Upper lobe of left lung (tissue), 6 donors: ENCODE data around the gene ATP2A3. TPM values are rescaled to one million over a fixed set of nuclear protein-coding genes. Genes with fewer than 3 reads are reported as not detected.

Experiments used
- ATAC-seq, 2 donors: fragments of 200-7000 bp; cut with Tn5 transposase; one replicate each; pipeline ENCODE4 v1.9.1; 2022; ENCODE audit warnings: mild to moderate bottlenecking in 2 of 2, moderate library complexity in 2 of 2; ENCODE audit not compliant: low FRiP score in 2 of 2
- DNase-seq, 2 donors: peaks; one replicate each; pipeline ENCODE4 v3.0.0-alpha.2; 2019 to 2020
- H3K27ac ChIP-seq, 4 donors: fragments of 200-600 bp; sonication (generic); one replicate each; pipeline ENCODE4 v1.5.1; 2016 to 2019
- H3K27me3 ChIP-seq, 4 donors: fragments of 200-600 bp; sonication (generic); one replicate each; pipeline ENCODE4 v1.5.1; 2017 to 2019
- H3K36me3 ChIP-seq, 4 donors: fragments of 200-600 bp; sonication (generic); one replicate each; pipeline ENCODE4 v1.5.1; 2016 to 2019
- H3K4me1 ChIP-seq, 4 donors: fragments of 200-600 bp; sonication (generic); one replicate each; pipeline ENCODE4 v1.5.1; 2018 to 2019
- H3K4me3 ChIP-seq, 4 donors: fragments of 200-600 bp; sonication (generic); one replicate each; pipeline ENCODE4 v1.5.1; 2017 to 2019; ENCODE audit warnings: mild to moderate bottlenecking in 2 of 4, moderate library complexity in 1 of 4
- H3K9me3 ChIP-seq, 4 donors: fragments of 200-600 bp; sonication (generic); one replicate each; pipeline ENCODE4 v1.5.1; 2018 to 2019
- CTCF ChIP-seq, 6 experiments: fragments of 450-650 bp in 4 of 6; fragments of 200-600 bp in 2 of 6; sonication (generic) in 2 of 6; IDR thresholded peaks; one replicate each; pipeline ENCODE4 v1.5.1; 2016 to 2019; ENCODE audit warnings: antibody characterized with exemption in 6 of 6
- EP300 ChIP-seq, 4 donors: sonication (generic); formaldehyde crosslinking; IDR thresholded peaks; one replicate each; pipeline ENCODE4 v1.5.1; 2017; ENCODE audit warnings: antibody characterized with exemption in 4 of 4, control low read depth in 2 of 4
- POLR2A ChIP-seq, 4 donors: fragments of 450-650 bp; IDR thresholded peaks; one replicate each; pipeline ENCODE4 v1.5.1; 2016 to 2017; ENCODE audit warnings: antibody characterized with exemption in 4 of 4, mild to moderate bottlenecking in 2 of 4
- POLR2AphosphoS5 ChIP-seq, 2 donors: sonication (generic); formaldehyde crosslinking; IDR thresholded peaks; one replicate each; pipeline ENCODE4 v1.5.1; 2017; ENCODE audit warnings: antibody characterized with exemption in 2 of 2
- WGBS, 2 donors: methylation state at CpG; one replicate each; pipeline ENCODE4 v1.1.5; 2017 to 2018; 5-methylcytosine and 5-hydroxymethylcytosine counted together
- total RNA-seq, 6 donors: library from RNA; depleted of rRNA in 4 of 6; stranded (reverse); fragments of >200 nt in 4 of 6; gene quantifications; one replicate each; pipeline versions ENCODE4 v1.1.0 to v1.2.1, GENCODE V29; 2016 to 2021
- donor health status: DM: no; HTN: no; CAD: no; lungs with moderate emphysema.
- donor health status: DM: no; HTN: yes; CAD: no; lungs with severe emphysema.

ATP2A3 gene
- total RNA-seq, 6 donors from 2014 or later, result 27.9 to 82.8 (median 41.4) TPM

GRCh38 chr17:3896108-3896967 lies 67.9 kb downstream of the ATP2A3 start:
- Histone ChIP-seq H3K4me3 (no peak overlapping the region), H3K36me3 (no peaks in the 10 kb centered on the region), H3K27me3 (peaks cover 0 to 3% (median 0%) of the 10 kb centered on the region in 4 donors), H3K27ac (peak overlapping the region in 3 of 4 donors; percentile 27 to 86 (median 30)), H3K4me1 (peaks cover 40 to 47% (median 43%) of the 10 kb centered on the region in 4 donors), H3K9me3 (no peaks in the 10 kb centered on the region)
- no peak for ATAC-seq
- TF ChIP-seq EP300 (IDR thresholded peaks at IDR 0.05) (no peak), POLR2A (IDR thresholded peaks at IDR 0.05) (no peak), CTCF (IDR thresholded peaks at IDR 0.05) (no peak), POLR2AphosphoS5 (IDR thresholded peaks at IDR 0.05) (no peak)
- DNase-seq, result peak in 1 of 2 donors; percentile 50
- 59 to 66% methylated on average over 14 to 15 of the region's 15 CpGs for WGBS, 2 donors

- TF ChIP-seq POLR2AphosphoS5 (IDR thresholded peaks at IDR 0.05) (no peak), POLR2A (IDR thresholded peaks at IDR 0.05) (no peak), CTCF (IDR thresholded peaks at IDR 0.05) (no peak), EP300 (IDR thresholded peaks at IDR 0.05) (no peak)
- ATAC-seq (no peak), DNase-seq (no peak)
- peak overlapping the region; percentile 52 to 90 (median 80) for H3K27ac ChIP-seq
- H3K27me3 ChIP-seq, result peaks cover 0 to 3% (median 0%) of the 10 kb centered on the region in 4 donors
- H3K36me3 ChIP-seq, result no peaks in the 10 kb centered on the region
- no peaks in the 10 kb centered on the region for H3K9me3 ChIP-seq
- H3K4me1 ChIP-seq, result peaks cover 46 to 57% (median 52%) of the 10 kb centered on the region in 4 donors
- WGBS, 2 donors, result 87 to 92% methylated on average over 3 of the region's 3 CpGs
- no peak overlapping the region for H3K4me3 ChIP-seq
Measured at GRCh38 chr17:3895354-3895753, 68.9 kb downstream of the ATP2A3 start.

- Histone ChIP-seq H3K4me1 (peaks cover 50 to 61% (median 56%) of the 10 kb centered on the region in 4 donors), H3K4me3 (no peak overlapping the region), H3K36me3 (no peaks in the 10 kb centered on the region), H3K27ac (peak overlapping the region; percentile 52 to 90 (median 80)), H3K9me3 (no peaks in the 10 kb centered on the region), H3K27me3 (peaks cover 0 to 3% (median 0%) of the 10 kb centered on the region in 4 donors)
- ATAC-seq (peak in 1 of 2 donors; percentile 17), DNase-seq (peak in 1 of 2 donors; percentile 85)
- 2 to 13% methylated on average over 2 of the region's 2 CpGs for WGBS, 2 donors
- TF ChIP-seq EP300 (IDR thresholded peaks at IDR 0.05) (peak in 1 of 4 donors; percentile 74), CTCF (IDR thresholded peaks at IDR 0.05) (no peak), POLR2AphosphoS5 (IDR thresholded peaks at IDR 0.05) (peak; percentile 53 to 80), POLR2A (IDR thresholded peaks at IDR 0.05) (peak in 1 of 4 donors; percentile 26)
Measured at GRCh38 chr17:3894911-3895343, 69.3 kb downstream of the ATP2A3 start.

- Histone ChIP-seq H3K36me3 (no peaks in the 10 kb centered on the region), H3K27me3 (peaks cover 0 to 3% (median 0%) of the 10 kb centered on the region in 4 donors), H3K4me1 (peaks cover 52 to 65% (median 59%) of the 10 kb centered on the region in 4 donors), H3K27ac (peak overlapping the region; percentile 52 to 90 (median 80)), H3K4me3 (no peak overlapping the region), H3K9me3 (no peaks in the 10 kb centered on the region)
- TF ChIP-seq POLR2A (IDR thresholded peaks at IDR 0.05) (no peak), CTCF (IDR thresholded peaks at IDR 0.05) (no peak), EP300 (IDR thresholded peaks at IDR 0.05) (no peak), POLR2AphosphoS5 (IDR thresholded peaks at IDR 0.05) (no peak)
- ATAC-seq, result no peak
- WGBS, 2 donors, result 59% methylated on average over 5 of the region's 5 CpGs
- DNase-seq, result no peak
Measured at GRCh38 chr17:3894188-3894587, 70.0 kb downstream of the ATP2A3 start.
